Stimulated activated CD8-positive, alpha-beta memory T cell treated with anti-CD3 and anti-CD28 coated beads, Interleukin-12 subunit alpha, Interleukin-12 subunit beta, amount 100 ng/mL, for 1 hour (primary cell): ENCODE data around the gene GALNT6.
"Not testable (repeated sequence)": the region's sequence is repeated elsewhere in the genome, so short reads cannot be mapped to it uniquely, and the experiment has no call there.

Source experiments
- DNase-seq: peaks from one replicate; pipeline ENCODE4 v3.0.0-alpha.2; 2020; ENCODE audit warnings: low read depth

GALNT6 gene

GRCh38 chr12:51323317-51323960 lies 67.8 kb downstream of the GALNT6 start:
- DNase-seq = peak; percentile 40

DNA sequence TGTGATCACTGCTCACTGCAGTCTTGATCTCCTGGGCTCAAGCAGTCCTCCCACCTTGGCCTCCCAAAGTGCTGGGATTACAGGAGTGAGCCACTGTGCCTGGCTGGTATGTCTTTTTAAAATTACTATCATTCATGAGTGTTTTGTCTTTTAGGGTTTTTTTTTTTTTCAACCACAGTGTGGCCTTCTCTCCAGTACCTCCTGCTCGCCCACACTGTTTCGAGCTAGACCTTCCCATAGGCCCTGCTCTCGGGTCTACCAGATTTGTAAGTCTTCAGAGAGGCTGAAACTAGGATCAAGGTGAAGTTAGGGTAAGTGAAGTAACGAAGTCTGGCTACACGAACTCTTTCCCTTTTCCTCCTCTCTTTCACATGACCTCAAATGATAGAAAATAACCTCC lies 68.8 kb downstream of the GALNT6 start:
- DNase-seq = no peak

- no peak for DNase-seq
These were observed 69.3 kb downstream of the GALNT6 start for GRCh38 chr12:51321882-51322281.

DNA sequence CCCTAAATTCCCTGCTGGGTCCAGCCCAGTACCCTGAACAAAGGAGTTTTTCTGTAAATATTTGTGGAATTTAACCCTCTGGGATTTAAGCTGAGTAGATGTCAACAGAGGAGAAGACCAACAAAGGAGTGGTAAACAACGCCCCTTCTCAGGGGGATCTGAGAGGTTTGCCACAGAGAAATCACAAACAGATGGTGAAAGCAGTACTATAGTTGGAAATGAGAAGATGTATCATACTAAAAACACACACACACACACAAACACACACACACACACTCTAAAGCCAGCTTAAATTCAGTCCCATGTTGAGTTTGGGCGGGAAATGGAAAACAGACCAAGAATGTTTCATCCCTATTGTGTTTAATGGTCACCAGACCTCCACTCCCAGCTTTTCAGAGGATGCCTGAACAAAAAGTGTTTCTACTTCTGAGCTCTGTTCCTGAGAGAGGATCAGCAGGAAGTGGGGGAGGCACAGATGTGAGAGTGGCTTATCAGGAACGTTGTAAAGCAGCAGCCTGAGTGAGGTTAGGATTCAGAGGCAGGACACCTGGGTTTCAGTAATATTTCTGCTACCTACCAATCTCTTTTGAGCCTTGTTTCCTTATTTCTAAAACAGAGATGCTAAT lies 70.4 kb downstream of the GALNT6 start:
- DNase-seq = no peak

- no peak for DNase-seq
These were observed 70.9 kb downstream of the GALNT6 start for GRCh38 chr12:51320311-51320694.

DNA sequence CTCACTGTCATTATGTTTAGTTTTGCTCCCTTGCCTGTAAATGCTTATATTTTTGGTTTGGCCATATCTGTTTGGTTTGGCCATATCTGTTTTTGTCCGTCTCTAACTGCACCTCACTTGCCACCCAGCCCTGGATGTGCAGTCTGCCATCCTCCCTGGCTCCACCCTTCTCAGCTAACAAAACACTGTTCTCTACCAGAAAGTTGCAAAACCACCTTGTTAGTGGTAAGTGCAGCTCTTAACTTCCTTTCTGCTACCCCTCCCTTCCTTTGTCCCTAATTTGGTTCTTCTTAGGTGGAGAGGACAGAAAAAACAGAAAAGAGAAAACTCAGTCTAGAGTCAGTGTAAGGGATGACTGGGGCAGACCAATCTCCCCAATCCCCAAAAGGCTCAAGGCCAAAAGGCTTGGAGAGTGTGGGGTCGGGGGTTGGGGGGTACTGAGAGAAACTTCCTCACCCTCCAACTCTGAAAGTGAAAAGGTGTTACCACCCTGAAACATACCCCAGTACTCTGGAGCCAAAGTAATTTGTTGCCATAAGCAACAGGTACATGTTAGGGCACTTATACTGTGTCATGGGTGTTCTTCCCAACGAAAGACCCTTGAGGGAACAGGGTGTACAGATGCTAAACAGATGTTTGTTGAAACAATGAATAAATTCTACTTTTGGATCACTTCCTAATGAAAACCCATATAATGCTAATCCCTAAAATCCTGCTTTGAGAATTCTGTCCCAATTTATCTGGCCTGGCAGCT lies 72.2 kb downstream of the GALNT6 start:
- DNase-seq = no peak

- not testable (repeated sequence) for DNase-seq
These were observed 73.0 kb downstream of the GALNT6 start for GRCh38 chr12:51318057-51318806.

GRCh38 chr12:51311389-51311788 lies 79.8 kb downstream of the GALNT6 start:
- no peak for DNase-seq

DNA sequence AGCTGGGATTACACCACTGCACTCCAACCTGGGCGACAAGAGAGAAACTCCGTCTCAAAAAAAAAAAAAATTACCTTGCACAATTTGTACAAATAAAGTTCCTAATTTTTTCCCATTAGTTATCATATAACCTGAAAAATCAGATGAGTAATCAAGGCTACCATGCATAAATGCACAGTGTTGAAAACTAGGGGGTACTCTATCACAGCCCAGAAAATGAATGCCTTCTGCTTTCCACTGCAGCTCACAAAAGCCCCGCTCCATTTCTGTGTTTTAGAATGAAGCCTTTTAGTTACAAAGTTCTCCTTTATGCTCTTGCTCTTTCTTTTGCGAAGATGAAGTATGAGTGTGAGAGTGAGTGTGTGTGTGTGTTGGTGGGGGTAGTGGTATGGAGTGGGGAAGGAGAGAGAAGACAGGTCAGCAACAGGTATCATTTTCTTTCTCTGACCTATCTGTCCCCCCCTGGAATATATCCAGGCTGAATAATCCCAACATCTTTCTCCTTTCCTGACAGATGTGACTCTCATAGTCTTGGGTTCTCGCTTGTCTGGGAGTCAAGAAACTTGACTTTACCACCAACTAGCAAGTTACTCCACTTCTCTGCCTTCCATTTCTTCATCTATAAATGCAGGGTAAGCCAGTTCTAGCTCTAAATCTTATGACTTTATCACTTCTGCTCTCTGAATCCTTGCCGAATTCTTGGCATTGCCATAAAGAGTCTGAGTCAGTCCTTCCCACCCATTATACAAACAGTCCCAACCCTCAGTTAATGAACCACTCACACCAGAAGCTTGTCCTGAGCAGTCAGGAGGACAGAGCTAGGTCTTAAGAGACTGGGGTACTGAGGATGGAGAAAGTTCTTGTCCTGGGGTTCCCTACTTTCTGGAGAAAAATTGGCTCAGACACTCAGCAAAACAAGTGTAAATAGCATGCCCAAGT lies 83.3 kb downstream of the GALNT6 start:
- DNase-seq = no peak

- no peak for DNase-seq
These were observed 84.7 kb downstream of the GALNT6 start for GRCh38 chr12:51306507-51306906.
